CD4-positive, alpha-beta memory T cell (primary cell): ENCODE results near the gene COX5B. TPM values are rescaled to one million over a fixed set of nuclear protein-coding genes. Genes with fewer than 3 reads are reported as not detected.
A peak's percentile ranks its signal among the peaks of the same experiment; 100 is the strongest.
"Not testable (repeated sequence)": the region's sequence is repeated elsewhere in the genome, so short reads cannot be mapped to it uniquely, and the experiment has no call there.

Experiments
- CTCF ChIA-PET: fragments of 350-600 bp; sonication (Branson Sonifier 250); formaldehyde crosslinking; loops from one replicate; lab custom pipeline; 2021; ENCODE audit warnings: inconsistent platforms; ENCODE audit not compliant: partially characterized antibody; lab: Charles Lee
- POLR2A ChIA-PET: fragments of 350-600 bp; sonication (Branson Sonifier 250); formaldehyde crosslinking; loops from one replicate; lab custom pipeline; 2021; ENCODE audit not compliant: partially characterized antibody; lab: Charles Lee
- DNase-seq, 5 donors: peaks; one replicate each; pipeline versions ENCODE4 v3.0.0 to v3.0.0-alpha.2; 2020 to 2022; ENCODE audit warnings: mixed read lengths in 1 of 5
- H3K27ac ChIP-seq: one replicate; pipeline ENCODE4 v1.7.0; 2013; ENCODE audit warnings: low read depth, low read length
- H3K27me3 ChIP-seq: 2 replicates; pipeline ENCODE4 v1.7.0; 2013; ENCODE audit warnings: mild to moderate bottlenecking, low read length, moderate library complexity; ENCODE audit not compliant: insufficient read depth
- H3K36me3 ChIP-seq: 2 replicates; pipeline ENCODE4 v1.7.0; 2013; ENCODE audit warnings: mild to moderate bottlenecking, low read length, moderate library complexity; ENCODE audit not compliant: insufficient read depth
- H3K4me1 ChIP-seq: 2 replicates; pipeline ENCODE4 v1.7.0; 2013; ENCODE audit warnings: mild to moderate bottlenecking, low read length, moderate library complexity; ENCODE audit not compliant: insufficient read depth
- H3K4me3 ChIP-seq, 2 donors: one replicate each; pipeline ENCODE4 v1.7.0; 2013; ENCODE audit warnings: low read length in 2 of 2, mild to moderate bottlenecking in 1 of 2
- H3K9me3 ChIP-seq, 2 donors: one replicate each; pipeline ENCODE4 v1.7.0; 2013; ENCODE audit warnings: low read length in 2 of 2, control low read depth in 1 of 2; ENCODE audit not compliant: control insufficient read depth in 1 of 2
- H3K27ac Mint-ChIP-seq, 7 donors: one replicate each; pipeline ENCODE4 v1.8.0; 2020 to 2021; ENCODE audit warnings: mixed read lengths in 7 of 7, mild to moderate bottlenecking in 6 of 7, inconsistent platforms in 3 of 7, moderate library complexity in 3 of 7
- H3K27me3 Mint-ChIP-seq, 2 donors: one replicate each; pipeline ENCODE4 v1.8.0; 2020 to 2021; ENCODE audit warnings: mixed read lengths in 2 of 2
- H3K36me3 Mint-ChIP-seq, 2 donors: one replicate each; pipeline ENCODE4 v1.8.0; 2020 to 2021; ENCODE audit warnings: mixed read lengths in 2 of 2, inconsistent platforms in 1 of 2, mild to moderate bottlenecking in 1 of 2
- H3K4me1 Mint-ChIP-seq, 4 donors: one replicate each; pipeline ENCODE4 v1.8.0; 2020 to 2021; ENCODE audit warnings: mixed read lengths in 4 of 4, mild to moderate bottlenecking in 1 of 4
- H3K4me3 Mint-ChIP-seq, 8 donors: one replicate each; pipeline ENCODE4 v1.8.0; 2020 to 2021; ENCODE audit warnings: mixed read lengths in 8 of 8, mild to moderate bottlenecking in 7 of 8, moderate library complexity in 6 of 8, inconsistent platforms in 3 of 8
- H3K9me3 Mint-ChIP-seq, 8 donors: one replicate each; pipeline ENCODE4 v1.8.0; 2020 to 2021; ENCODE audit warnings: mixed read lengths in 8 of 8, mild to moderate bottlenecking in 5 of 8, inconsistent platforms in 3 of 8, moderate library complexity in 1 of 8
- intact Hi-C: fragments of 100-400 bp; cut with micrococcal nuclease; formaldehyde crosslinking; loops from one replicate; pipeline ENCODE4 v1.15.1; 2023
- polyA plus RNA-seq, 2 donors: library from polyadenylated mRNA; unstranded; fragments of 300-500 nt; fragmentation: Illumina TruSeq; gene quantifications; one replicate each; pipeline ENCODE4 v1.2.3, GENCODE V29; 2021
- total RNA-seq, 2 experiments: library from RNA; stranded (reverse); gene quantifications; one replicate each; pipeline ENCODE4 v1.2.3, GENCODE V29; 2021

Gene COX5B
- total and polyA plus RNA-seq, 4 experiments from 2014 or later = 118 to 387 (median 229) TPM

GRCh38 chr2:97615746-97616145 lies 30.1 kb upstream of the COX5B start:
- POLR2A ChIA-PET, H3K4me1 Mint-ChIP-seq, intact Hi-C loops, H3K27me3 ChIP-seq, H3K9me3 Mint-ChIP-seq, H3K27ac Mint-ChIP-seq, H3K36me3 Mint-ChIP-seq, H3K4me3 ChIP-seq, H3K9me3 ChIP-seq, H3K4me1 ChIP-seq, H3K4me3 Mint-ChIP-seq, DNase-seq, H3K27ac ChIP-seq, CTCF ChIA-PET, H3K36me3 ChIP-seq, H3K27me3 Mint-ChIP-seq: not testable (repeated sequence)

- Mint-ChIP-seq H3K9me3 (no peaks in the 10 kb centered on the region), H3K4me3 (no peak overlapping the region), H3K27ac (no peak overlapping the region), H3K27me3 (no peaks in the 10 kb centered on the region), H3K4me1 (peaks cover 0 to 3% (median under 1%) of the 10 kb centered on the region in 4 donors), H3K36me3 (no peaks in the 10 kb centered on the region)
- no peaks in the 10 kb centered on the region for H3K4me1 ChIP-seq
- H3K9me3 ChIP-seq = no peaks in the 10 kb centered on the region
- H3K36me3 ChIP-seq = no peaks in the 10 kb centered on the region
- no peak overlapping the region for H3K27ac ChIP-seq
- intact Hi-C loops = no loop called here
- ChIA-PET CTCF (no interaction called here), POLR2A (no interaction called here)
- H3K27me3 ChIP-seq = no peaks in the 10 kb centered on the region
- no peak overlapping the region for H3K4me3 ChIP-seq
- DNase-seq = no peak
Measured at GRCh38 chr2:97617911-97618310, 28.0 kb upstream of the COX5B start.

GRCh38 chr2:97618939-97619827 lies 26.7 kb upstream of the COX5B start:
- H3K4me3 ChIP-seq, H3K4me3 Mint-ChIP-seq, H3K27ac ChIP-seq, POLR2A ChIA-PET, H3K4me1 ChIP-seq, H3K9me3 ChIP-seq, CTCF ChIA-PET, H3K36me3 Mint-ChIP-seq, H3K9me3 Mint-ChIP-seq, H3K27ac Mint-ChIP-seq, DNase-seq, intact Hi-C loops, H3K27me3 ChIP-seq, H3K27me3 Mint-ChIP-seq, H3K4me1 Mint-ChIP-seq, H3K36me3 ChIP-seq: not testable (repeated sequence)

- H3K4me1 Mint-ChIP-seq, H3K27me3 ChIP-seq, POLR2A ChIA-PET, intact Hi-C loops, DNase-seq, H3K4me3 ChIP-seq, H3K4me1 ChIP-seq, H3K9me3 ChIP-seq, H3K4me3 Mint-ChIP-seq, H3K36me3 Mint-ChIP-seq, CTCF ChIA-PET, H3K36me3 ChIP-seq, H3K27me3 Mint-ChIP-seq, H3K27ac ChIP-seq, H3K9me3 Mint-ChIP-seq: not testable (repeated sequence)
- peak overlapping the region in 3 of 7 donors; percentile 58 to 88 (median 77) for H3K27ac Mint-ChIP-seq
Measured at GRCh38 chr2:97620492-97620891, 25.4 kb upstream of the COX5B start.

GRCh38 chr2:97622976-97623375 lies 22.9 kb upstream of the COX5B start:
- H3K9me3 Mint-ChIP-seq, H3K4me3 Mint-ChIP-seq, H3K27me3 Mint-ChIP-seq, DNase-seq, intact Hi-C loops, H3K4me3 ChIP-seq, H3K36me3 Mint-ChIP-seq, CTCF ChIA-PET, H3K27ac ChIP-seq, H3K36me3 ChIP-seq, H3K27ac Mint-ChIP-seq, H3K9me3 ChIP-seq, H3K4me1 ChIP-seq, H3K4me1 Mint-ChIP-seq, H3K27me3 ChIP-seq, POLR2A ChIA-PET: not testable (repeated sequence)

- H3K27ac ChIP-seq, H3K27me3 Mint-ChIP-seq: not testable (repeated sequence)
Measured at GRCh38 chr2:97625354-97626048, 20.4 kb upstream of the COX5B start.

GRCh38 chr2:97626049-97626430 lies 19.8 kb upstream of the COX5B start:
- DNase-seq, H3K4me1 Mint-ChIP-seq, POLR2A ChIA-PET, H3K9me3 Mint-ChIP-seq, intact Hi-C loops, H3K36me3 Mint-ChIP-seq, CTCF ChIA-PET, H3K36me3 ChIP-seq, H3K27me3 Mint-ChIP-seq, H3K27me3 ChIP-seq, H3K4me3 ChIP-seq, H3K27ac Mint-ChIP-seq, H3K9me3 ChIP-seq, H3K4me3 Mint-ChIP-seq, H3K27ac ChIP-seq, H3K4me1 ChIP-seq: not testable (repeated sequence)

More at GRCh38 chr2:97625354-97626048, 20.4 kb upstream of the COX5B start:
- intact Hi-C loops, H3K4me3 Mint-ChIP-seq, POLR2A ChIA-PET, H3K4me1 Mint-ChIP-seq, H3K36me3 Mint-ChIP-seq, CTCF ChIA-PET, H3K27me3 ChIP-seq, H3K36me3 ChIP-seq, H3K9me3 Mint-ChIP-seq, DNase-seq, H3K27ac Mint-ChIP-seq, H3K9me3 ChIP-seq, H3K4me3 ChIP-seq, H3K4me1 ChIP-seq: not testable (repeated sequence)
